Tibial artery (tissue), 4 donors: ENCODE results near the gene TIGD4.
A peak's percentile ranks its signal among the peaks of the same experiment; 100 is the strongest.

Experiments used
- DNase-seq, 2 donors: peaks; one replicate each; pipeline ENCODE4 v3.0.0-alpha.2; 2019
- H3K27ac ChIP-seq, 2 donors: fragments of 200-600 bp; sonication (generic) in 1 of 2; 1 replicate in 1 of 2; 2 replicates in 1 of 2; pipeline ENCODE4 v1.5.1; 2018 to 2019; ENCODE audit warnings: mild to moderate bottlenecking in 1 of 2
- H3K27me3 ChIP-seq, 2 donors: fragments of 200-600 bp; sonication (generic) in 1 of 2; one replicate each; pipeline versions ENCODE4 v1.5.1 to v1.6.0; 2016 to 2019
- H3K36me3 ChIP-seq, 3 donors: fragments of 200-600 bp; sonication (generic) in 2 of 3; one replicate each; pipeline ENCODE4 v1.5.1; 2016 to 2019; ENCODE audit warnings: mild to moderate bottlenecking in 2 of 3
- H3K4me1 ChIP-seq, 4 donors: fragments of 200-600 bp; sonication (generic) in 2 of 4; 1 replicate in 3 of 4; 2 replicates in 1 of 4; pipeline ENCODE4 v1.5.1; 2016 to 2019
- H3K4me3 ChIP-seq, 2 donors: fragments of 200-600 bp; sonication (generic) in 1 of 2; 1 replicate in 1 of 2; 2 replicates in 1 of 2; pipeline ENCODE4 v1.5.1; 2018 to 2019; ENCODE audit warnings: mild to moderate bottlenecking in 2 of 2
- H3K9me3 ChIP-seq, 3 donors: fragments of 200-600 bp; sonication (generic) in 1 of 3; one replicate each; pipeline ENCODE4 v1.5.1; 2016 to 2019
- CTCF ChIP-seq, 2 experiments: fragments of 200-600 bp in 1 of 2; fragments of 450-650 bp in 1 of 2; IDR thresholded peaks; one replicate each; pipeline ENCODE4 v1.5.1; 2017 to 2019; ENCODE audit warnings: antibody characterized with exemption in 2 of 2, mild to moderate bottlenecking in 1 of 2, moderate library complexity in 1 of 2
- intact Hi-C: fragments of 100-400 bp; cut with DNase I; formaldehyde crosslinking; loops from one replicate; pipeline ENCODE4 v1.15.0; 2023; ENCODE audit warnings: low total_unique reads

Gene TIGD4

GRCh38 chr4:152780267-152780778, 793 bp upstream of the TIGD4 start:
- peak overlapping the region; percentile 89 to 96 for H3K27ac ChIP-seq
- peaks cover 0 to 52% (median 12%) of the 10 kb centered on the region in 4 donors for H3K4me1 ChIP-seq
- no peaks in the 10 kb centered on the region for H3K36me3 ChIP-seq
- no peak for TF ChIP-seq CTCF (IDR thresholded peaks at IDR 0.05)
- no peaks in the 10 kb centered on the region for H3K9me3 ChIP-seq
- intact Hi-C loops: loop anchor here (5.0 kb wide), 1 partner anchor 248 kb away; no protein-coding TSS in a partner anchor
- no peaks in the 10 kb centered on the region for H3K27me3 ChIP-seq
- peak overlapping the region; percentile 65 to 79 for H3K4me3 ChIP-seq
- DNase-seq: no peak

GRCh38 chr4:152778656-152779512, 646 bp downstream of the TIGD4 start:
- Histone ChIP-seq H3K27ac (peak overlapping the region; percentile 89 to 96), H3K36me3 (no peaks in the 10 kb centered on the region), H3K4me1 (peaks cover 0 to 38% (median 9%) of the 10 kb centered on the region in 4 donors), H3K27me3 (no peaks in the 10 kb centered on the region), H3K4me3 (peak overlapping the region; percentile 65 to 79), H3K9me3 (no peaks in the 10 kb centered on the region)
- TF ChIP-seq CTCF (IDR thresholded peaks at IDR 0.05): no peak
- peak in 1 of 2 donors; percentile 31 for DNase-seq
- intact Hi-C loops: no loop called here

- H3K36me3 ChIP-seq: no peaks in the 10 kb centered on the region
- H3K27ac ChIP-seq: no peak overlapping the region
- H3K4me3 ChIP-seq: no peak overlapping the region
- H3K9me3 ChIP-seq: no peaks in the 10 kb centered on the region
- no peaks in the 10 kb centered on the region for H3K27me3 ChIP-seq
- intact Hi-C loops: no loop called here
- H3K4me1 ChIP-seq: peaks cover 0 to 31% (median 9%) of the 10 kb centered on the region in 4 donors
- TF ChIP-seq CTCF (IDR thresholded peaks at IDR 0.05): no peak
- DNase-seq: no peak
These were observed 2.0 kb downstream of the TIGD4 start for GRCh38 chr4:152777488-152777887.

GRCh38 chr4:152776352-152776751, 3.2 kb downstream of the TIGD4 start:
- H3K9me3 ChIP-seq: no peaks in the 10 kb centered on the region
- TF ChIP-seq CTCF (IDR thresholded peaks at IDR 0.05): no peak
- DNase-seq: no peak
- no peak overlapping the region for H3K4me3 ChIP-seq
- intact Hi-C loops: no loop called here
- no peaks in the 10 kb centered on the region for H3K36me3 ChIP-seq
- no peak overlapping the region for H3K27ac ChIP-seq
- peaks cover 0 to 20% (median 6%) of the 10 kb centered on the region in 4 donors for H3K4me1 ChIP-seq
- no peaks in the 10 kb centered on the region for H3K27me3 ChIP-seq

GRCh38 chr4:152773953-152774352, 5.6 kb downstream of the TIGD4 start:
- intact Hi-C loops: no loop called here
- no peak for TF ChIP-seq CTCF (IDR thresholded peaks at IDR 0.05)
- Histone ChIP-seq H3K9me3 (no peaks in the 10 kb centered on the region), H3K27me3 (no peaks in the 10 kb centered on the region), H3K27ac (no peak overlapping the region), H3K36me3 (no peaks in the 10 kb centered on the region), H3K4me3 (no peak overlapping the region), H3K4me1 (peaks cover 0 to 8% (median 0%) of the 10 kb centered on the region in 4 donors)
- DNase-seq: no peak
